ENCODE results near the gene SP3. TPM values are rescaled to one million over a fixed set of nuclear protein-coding genes. Genes with fewer than 3 reads are reported as not detected.
A peak's percentile ranks its signal among the peaks of the same experiment; 100 is the strongest.

The SP3 gene
- total and polyA plus RNA-seq, 2 donors (not counting 1 experiment from before 2014, with no cell fraction given), result 64.1 to 124 TPM

GRCh38 chr2:173926875-173927274 is 38.3 kb downstream of the SP3 start:
- H3K27me3 ChIP-seq (ENCODE audit: control insufficient read depth, insufficient read depth, low read length), result no peaks in the 10 kb centered on the region
- H3K79me2 ChIP-seq (ENCODE audit: control insufficient read depth, insufficient read depth, low read length), result peaks cover 89% of the 10 kb centered on the region
- no peak overlapping the region for H3K4me3 ChIP-seq (replicated peaks in 1 of 4; ENCODE audit: control extremely low read depth in 1 of 4, insufficient read depth in 1 of 4, low read depth in 3 of 4, low read length in 4 of 4)
- DNase-seq (ENCODE audit: low read depth in 2 of 2), result no peak
- no peaks in the 10 kb centered on the region for H3K9me3 ChIP-seq (ENCODE audit: control insufficient read depth, insufficient read depth, low read depth, low read length)
- no peaks in the 10 kb centered on the region for H3K36me3 ChIP-seq (ENCODE audit: control insufficient read depth, insufficient read depth, low read length)
- no peaks in the 10 kb centered on the region for H4K20me1 ChIP-seq (ENCODE audit: control insufficient read depth, extremely low read depth, insufficient read depth, low read length)
- TF ChIP-seq CTCF (conservative IDR thresholded peaks at IDR 0.05 in 1 of 2, IDR thresholded peaks at IDR 0.05 in 1 of 2; ENCODE audit: low read depth in 1 of 2, low read length in 2 of 2) (no peak), EZH2 (IDR thresholded peaks at IDR 0.05; ENCODE audit: low read length, missing control alignments) (no peak)
- no peak overlapping the region for H3K27ac ChIP-seq (ENCODE audit: insufficient read depth, low read length)
- peaks cover 2% of the 10 kb centered on the region for H3K4me1 ChIP-seq (ENCODE audit: control insufficient read depth, extremely low read depth, insufficient read depth, low read length)
- no peak overlapping the region for H3K9ac ChIP-seq (ENCODE audit: insufficient read depth, low read length)
- H3K4me2 ChIP-seq (ENCODE audit: extremely low read depth, insufficient read depth, low read length), result no peak overlapping the region
- H2AFZ ChIP-seq (ENCODE audit: low read length), result no peak overlapping the region

GRCh38 chr2:173924285-173924684 is 40.9 kb downstream of the SP3 start:
- Histone ChIP-seq H3K9me3 (ENCODE audit: control insufficient read depth, insufficient read depth, low read depth, low read length) (no peaks in the 10 kb centered on the region), H3K27ac (ENCODE audit: insufficient read depth, low read length) (no peak overlapping the region), H3K4me2 (ENCODE audit: extremely low read depth, insufficient read depth, low read length) (no peak overlapping the region), H3K4me1 (ENCODE audit: control insufficient read depth, extremely low read depth, insufficient read depth, low read length) (peaks cover 2% of the 10 kb centered on the region), H3K79me2 (ENCODE audit: control insufficient read depth, insufficient read depth, low read length) (peaks cover 90% of the 10 kb centered on the region), H3K4me3 (replicated peaks in 1 of 4; ENCODE audit: control extremely low read depth in 1 of 4, insufficient read depth in 1 of 4, low read depth in 3 of 4, low read length in 4 of 4) (no peak overlapping the region), H2AFZ (ENCODE audit: low read length) (no peak overlapping the region), H4K20me1 (ENCODE audit: control insufficient read depth, extremely low read depth, insufficient read depth, low read length) (no peaks in the 10 kb centered on the region), H3K27me3 (ENCODE audit: control insufficient read depth, insufficient read depth, low read length) (no peaks in the 10 kb centered on the region), H3K36me3 (ENCODE audit: control insufficient read depth, insufficient read depth, low read length) (no peaks in the 10 kb centered on the region), H3K9ac (ENCODE audit: insufficient read depth, low read length) (no peak overlapping the region)
- no peak for DNase-seq (ENCODE audit: low read depth in 2 of 2)
- no peak for TF ChIP-seq CTCF (conservative IDR thresholded peaks at IDR 0.05 in 1 of 2, IDR thresholded peaks at IDR 0.05 in 1 of 2; ENCODE audit: low read depth in 1 of 2, low read length in 2 of 2)
- TF ChIP-seq EZH2 (IDR thresholded peaks at IDR 0.05; ENCODE audit: low read length, missing control alignments), result no peak

- Histone ChIP-seq H3K36me3 (ENCODE audit: control insufficient read depth, insufficient read depth, low read length) (no peaks in the 10 kb centered on the region), H3K4me1 (ENCODE audit: control insufficient read depth, extremely low read depth, insufficient read depth, low read length) (peaks cover 2% of the 10 kb centered on the region), H3K27me3 (ENCODE audit: control insufficient read depth, insufficient read depth, low read length) (no peaks in the 10 kb centered on the region), H3K4me3 (replicated peaks in 1 of 4; ENCODE audit: control extremely low read depth in 1 of 4, insufficient read depth in 1 of 4, low read depth in 3 of 4, low read length in 4 of 4) (no peak overlapping the region), H3K79me2 (ENCODE audit: control insufficient read depth, insufficient read depth, low read length) (peaks cover 85% of the 10 kb centered on the region), H2AFZ (ENCODE audit: low read length) (no peak overlapping the region), H4K20me1 (ENCODE audit: control insufficient read depth, extremely low read depth, insufficient read depth, low read length) (no peaks in the 10 kb centered on the region), H3K9ac (ENCODE audit: insufficient read depth, low read length) (no peak overlapping the region), H3K9me3 (ENCODE audit: control insufficient read depth, insufficient read depth, low read depth, low read length) (no peaks in the 10 kb centered on the region), H3K27ac (ENCODE audit: insufficient read depth, low read length) (no peak overlapping the region), H3K4me2 (ENCODE audit: extremely low read depth, insufficient read depth, low read length) (peak overlapping the region; percentile 45)
- DNase-seq (ENCODE audit: low read depth in 2 of 2), result peak in 1 of 2 donors; percentile 14
- TF ChIP-seq CTCF (conservative IDR thresholded peaks at IDR 0.05 in 1 of 2, IDR thresholded peaks at IDR 0.05 in 1 of 2; ENCODE audit: low read depth in 1 of 2, low read length in 2 of 2) (no peak), EZH2 (IDR thresholded peaks at IDR 0.05; ENCODE audit: low read length, missing control alignments) (no peak)
These were observed 42.4 kb downstream of the SP3 start for GRCh38 chr2:173922760-173923159.

Measured in fibroblast of lung (primary cell).